Fibroblast of the aortic adventitia (primary cell): ENCODE data around the gene KDM2B. TPM values are rescaled to one million over a fixed set of nuclear protein-coding genes. Genes with fewer than 3 reads are reported as not detected.
A peak's percentile ranks its signal among the peaks of the same experiment; 100 is the strongest.
"Not testable (repeated sequence)": the region's sequence is repeated elsewhere in the genome, so short reads cannot be mapped to it uniquely, and the experiment has no call there.

Experiments used
- DNase-seq: peaks from one replicate; pipeline ENCODE4 v3.0.0-alpha.2; 2010; ENCODE audit warnings: low read depth
- H3K4me3 ChIP-seq: 2 replicates; pipeline ENCODE4 v1.5.1; 2011; ENCODE audit warnings: low read depth, mild to moderate bottlenecking, control low read depth, low read length, moderate library complexity
- total RNA-seq: library from RNA; depleted of rRNA; stranded (reverse); fragments of >200 nt; gene quantifications from 2 replicates; pipeline ENCODE4 v1.2.3, GENCODE V29; 2012; ENCODE audit warnings: low replicate concordance
- TF ChIP-seq, protein P1 (sequence below): IDR thresholded peaks from 2 replicates; pipeline ENCODE4 v1.5.1; 2011; ENCODE audit warnings: mild to moderate bottlenecking, low read length, control low read depth, inconsistent platforms; ENCODE audit not compliant: insufficient read depth

The KDM2B gene
- total RNA-seq, 1 donor: 26.8 TPM

DNA sequence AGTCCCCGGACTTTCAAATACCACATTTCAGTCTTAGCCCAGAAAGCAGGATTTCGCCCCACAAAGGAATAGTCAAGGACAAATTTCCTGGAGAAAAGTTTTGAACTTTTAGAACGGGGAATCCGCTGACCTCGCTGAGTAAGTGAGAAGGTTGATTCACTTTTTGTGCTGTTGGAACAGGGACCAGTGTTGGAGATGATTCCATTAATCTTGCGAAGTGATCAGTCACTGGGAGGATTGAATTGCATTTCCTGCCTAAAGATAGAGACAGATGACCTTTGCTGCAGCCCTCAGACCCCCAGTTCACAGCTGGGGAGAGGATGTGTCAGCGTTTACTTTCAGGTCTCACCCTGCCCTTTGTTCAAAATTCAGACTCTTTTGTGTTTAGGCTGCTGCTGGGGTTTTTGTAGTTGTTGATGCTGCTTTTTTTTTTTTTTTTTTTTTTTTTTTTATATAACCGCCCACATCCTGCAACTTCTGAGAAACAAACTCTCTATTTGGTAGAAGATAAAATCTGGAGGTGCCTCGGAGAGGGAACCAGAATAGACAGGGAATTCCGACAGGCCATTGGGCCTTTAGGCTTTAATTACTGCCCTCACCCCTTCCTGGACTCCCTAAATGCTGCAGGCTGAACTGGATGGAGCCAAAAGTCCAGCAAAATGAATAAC, 9.8 kb upstream of the KDM2B start:
- H3K4me3 ChIP-seq: peak overlapping the region; percentile 36
- TF ChIP-seq, protein P1, sequence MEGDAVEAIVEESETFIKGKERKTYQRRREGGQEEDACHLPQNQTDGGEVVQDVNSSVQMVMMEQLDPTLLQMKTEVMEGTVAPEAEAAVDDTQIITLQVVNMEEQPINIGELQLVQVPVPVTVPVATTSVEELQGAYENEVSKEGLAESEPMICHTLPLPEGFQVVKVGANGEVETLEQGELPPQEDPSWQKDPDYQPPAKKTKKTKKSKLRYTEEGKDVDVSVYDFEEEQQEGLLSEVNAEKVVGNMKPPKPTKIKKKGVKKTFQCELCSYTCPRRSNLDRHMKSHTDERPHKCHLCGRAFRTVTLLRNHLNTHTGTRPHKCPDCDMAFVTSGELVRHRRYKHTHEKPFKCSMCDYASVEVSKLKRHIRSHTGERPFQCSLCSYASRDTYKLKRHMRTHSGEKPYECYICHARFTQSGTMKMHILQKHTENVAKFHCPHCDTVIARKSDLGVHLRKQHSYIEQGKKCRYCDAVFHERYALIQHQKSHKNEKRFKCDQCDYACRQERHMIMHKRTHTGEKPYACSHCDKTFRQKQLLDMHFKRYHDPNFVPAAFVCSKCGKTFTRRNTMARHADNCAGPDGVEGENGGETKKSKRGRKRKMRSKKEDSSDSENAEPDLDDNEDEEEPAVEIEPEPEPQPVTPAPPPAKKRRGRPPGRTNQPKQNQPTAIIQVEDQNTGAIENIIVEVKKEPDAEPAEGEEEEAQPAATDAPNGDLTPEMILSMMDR: no peak
- DNase-seq: peak; percentile 71

DNA sequence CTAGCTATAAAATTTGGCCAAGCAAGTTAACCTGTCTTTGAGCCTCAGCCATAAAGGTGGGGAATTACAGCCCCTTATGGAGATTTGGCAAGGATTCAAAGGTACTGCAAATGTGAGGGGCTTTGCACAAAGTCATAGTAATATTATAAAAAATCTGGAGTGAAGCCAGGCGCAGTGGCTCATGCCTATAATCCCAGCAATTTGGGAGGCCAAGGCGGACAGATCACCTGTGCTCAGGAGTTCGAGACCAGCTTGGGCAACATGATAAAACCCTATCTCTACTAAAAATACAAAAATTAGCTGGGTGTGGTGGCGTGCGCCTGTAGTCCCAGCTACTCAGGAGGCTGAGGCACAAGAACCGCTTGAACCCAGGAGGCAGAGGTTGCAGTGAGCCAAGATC, 4.1 kb upstream of the KDM2B start:
- H3K4me3 ChIP-seq, DNase-seq: not testable (repeated sequence)

DNA sequence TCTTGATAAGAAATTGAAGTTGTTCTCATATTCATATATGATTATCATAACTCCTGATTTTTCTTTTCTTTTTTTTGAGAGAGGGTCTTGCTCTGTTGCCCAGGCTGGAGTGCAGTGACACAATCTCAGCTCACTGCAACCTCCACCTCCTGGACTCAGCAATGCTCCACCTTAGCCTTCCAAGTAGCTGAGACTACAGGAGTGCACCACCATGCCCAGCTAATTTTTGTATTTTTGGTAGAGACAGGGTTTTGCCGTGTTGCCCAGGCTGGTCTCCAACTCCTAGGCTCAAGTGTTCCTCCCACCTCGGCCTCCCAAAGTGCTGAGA, 2.5 kb upstream of the KDM2B start:
- not testable (repeated sequence) for H3K4me3 ChIP-seq, DNase-seq

GRCh38 chr12:121582583-121583333, 1.9 kb upstream of the KDM2B start:
- DNase-seq: peak; percentile 45
- peak overlapping the region; percentile 1 for H3K4me3 ChIP-seq
- TF ChIP-seq, protein P1: no peak

- peak overlapping the region; percentile 68 for H3K4me3 ChIP-seq
- DNase-seq: peak; percentile 71
These were observed 1.0 kb upstream of the KDM2B start for GRCh38 chr12:121581686-121582429.

DNA sequence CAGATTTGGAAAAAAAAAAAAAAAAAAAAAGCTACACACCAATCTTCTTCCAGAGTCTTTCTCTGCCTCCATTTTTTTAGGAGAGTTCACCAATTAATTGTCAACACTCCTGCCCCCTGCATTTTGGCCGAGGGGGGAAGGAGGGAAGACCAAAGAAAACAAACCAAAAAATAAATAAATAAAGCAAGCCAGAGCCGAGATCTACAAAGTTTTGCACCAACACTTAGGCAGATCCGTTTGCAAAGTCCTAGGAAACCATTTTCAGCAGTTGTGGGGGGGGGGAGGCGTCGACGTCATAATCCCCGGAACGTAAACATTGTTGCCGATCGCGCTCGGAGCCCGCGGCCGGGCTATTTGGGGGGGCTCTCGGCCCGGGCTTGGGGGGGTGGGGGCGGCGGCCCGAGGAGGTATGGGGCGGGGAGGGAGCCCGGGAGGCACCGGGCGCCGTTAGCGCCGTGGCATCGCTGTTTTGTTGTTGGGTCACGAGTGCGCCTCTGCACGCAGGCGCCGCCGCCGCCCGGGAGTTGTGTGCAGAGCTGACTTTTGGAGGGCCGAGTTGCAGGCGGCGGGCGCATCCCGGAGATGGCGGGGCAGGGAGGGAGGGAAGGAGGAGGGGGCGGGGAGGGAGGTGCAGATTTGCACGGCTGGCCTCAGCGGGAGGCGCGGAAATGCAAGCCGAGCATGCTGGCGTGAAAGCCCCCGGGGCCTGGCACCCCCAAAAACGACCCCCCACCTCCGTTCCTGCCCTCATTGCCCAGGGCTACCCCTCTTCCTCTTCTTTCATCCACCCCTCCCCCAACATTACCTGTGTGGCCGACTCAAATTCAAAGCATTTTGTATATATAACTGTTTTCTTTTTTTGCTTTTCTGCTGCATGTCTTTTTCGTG, 598 bp downstream of the KDM2B start:
- TF ChIP-seq, protein P1: no peak
- DNase-seq: peak; percentile 54
- H3K4me3 ChIP-seq: peak overlapping the region; percentile 68

More at GRCh38 chr12:121581686-121582429, 1.0 kb upstream of the KDM2B start:
- TF ChIP-seq, protein P1: no peak

DNA sequence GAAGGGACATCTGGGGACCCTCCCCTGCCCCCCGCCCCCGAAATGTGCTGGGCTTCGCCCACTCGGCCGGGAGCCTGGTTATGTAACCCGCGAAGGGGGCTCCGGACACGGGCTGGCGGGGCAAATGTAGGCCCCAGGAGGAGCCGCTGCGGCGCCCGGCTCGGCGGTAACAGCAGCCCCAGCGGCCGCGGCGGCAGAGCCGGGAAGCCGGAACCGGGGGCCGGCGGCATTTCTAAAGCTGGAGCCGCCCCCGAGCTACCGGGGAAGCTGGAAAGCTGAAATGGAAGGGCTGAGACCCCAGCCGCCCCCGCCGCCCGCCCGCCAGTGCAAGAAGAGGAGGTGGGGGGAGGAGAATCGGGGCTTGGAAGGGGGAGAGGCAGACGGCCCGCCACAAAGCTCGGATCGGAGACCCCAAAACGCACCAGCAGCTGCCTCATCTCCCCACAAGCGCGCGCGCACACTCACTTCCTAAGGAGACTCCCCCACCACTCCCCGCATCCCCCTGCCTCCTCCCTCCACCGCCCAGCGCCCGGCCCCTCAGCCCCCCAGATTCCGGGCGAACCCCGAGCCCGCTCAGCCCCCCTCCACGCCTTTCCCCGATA, 1.5 kb downstream of the KDM2B start:
- DNase-seq: no peak
- H3K4me3 ChIP-seq: peak overlapping the region; percentile 68
- TF ChIP-seq, protein P1: no peak
